ENCODE measurements around the gene ACTL7B.

DNA sequence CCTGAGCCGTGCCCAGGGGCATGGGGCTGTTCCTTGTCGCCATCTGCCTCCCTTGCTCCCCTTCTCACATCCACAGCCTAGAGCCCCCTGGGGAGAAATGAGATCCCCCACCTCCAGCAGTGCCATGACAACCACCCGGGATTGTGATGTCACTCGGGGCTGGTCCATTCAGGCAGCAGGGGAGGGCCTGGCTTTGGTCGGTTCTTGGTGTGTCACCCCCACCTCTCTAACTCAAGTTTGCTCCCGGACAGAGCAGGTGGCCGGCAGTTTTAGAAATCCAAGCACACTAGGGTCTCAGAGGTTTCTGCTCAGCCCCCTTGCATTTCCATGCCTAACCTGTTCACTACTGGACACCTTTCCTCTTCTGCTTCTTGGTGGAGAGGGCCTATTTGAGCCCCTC is at the start of gene ACTL7B:
- TF ChIP-seq, protein P1, sequence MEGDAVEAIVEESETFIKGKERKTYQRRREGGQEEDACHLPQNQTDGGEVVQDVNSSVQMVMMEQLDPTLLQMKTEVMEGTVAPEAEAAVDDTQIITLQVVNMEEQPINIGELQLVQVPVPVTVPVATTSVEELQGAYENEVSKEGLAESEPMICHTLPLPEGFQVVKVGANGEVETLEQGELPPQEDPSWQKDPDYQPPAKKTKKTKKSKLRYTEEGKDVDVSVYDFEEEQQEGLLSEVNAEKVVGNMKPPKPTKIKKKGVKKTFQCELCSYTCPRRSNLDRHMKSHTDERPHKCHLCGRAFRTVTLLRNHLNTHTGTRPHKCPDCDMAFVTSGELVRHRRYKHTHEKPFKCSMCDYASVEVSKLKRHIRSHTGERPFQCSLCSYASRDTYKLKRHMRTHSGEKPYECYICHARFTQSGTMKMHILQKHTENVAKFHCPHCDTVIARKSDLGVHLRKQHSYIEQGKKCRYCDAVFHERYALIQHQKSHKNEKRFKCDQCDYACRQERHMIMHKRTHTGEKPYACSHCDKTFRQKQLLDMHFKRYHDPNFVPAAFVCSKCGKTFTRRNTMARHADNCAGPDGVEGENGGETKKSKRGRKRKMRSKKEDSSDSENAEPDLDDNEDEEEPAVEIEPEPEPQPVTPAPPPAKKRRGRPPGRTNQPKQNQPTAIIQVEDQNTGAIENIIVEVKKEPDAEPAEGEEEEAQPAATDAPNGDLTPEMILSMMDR (IDR thresholded peaks at IDR 0.05; ENCODE audit: borderline replicate concordance, extremely low read depth, low read length, poor library complexity, severe bottlenecking), result no peak
- no peak for TF ChIP-seq EZH2 (IDR thresholded peaks at IDR 0.05; ENCODE audit: borderline replicate concordance, low read depth, low read length, severe bottlenecking)
